Measurements from ENCODE around the gene SLC9A9. TPM values are rescaled to one million over a fixed set of nuclear protein-coding genes. Genes with fewer than 3 reads are reported as not detected.
A peak's percentile ranks its signal among the peaks of the same experiment; 100 is the strongest.

The SLC9A9 gene
- total RNA-seq, 4 donors from 2014 or later = 7.8 to 19.6 (median 13.4) TPM

GRCh38 chr3:143595456-143596077, 252.7 kb downstream of the SLC9A9 start:
- intact Hi-C loops (cut with DNase I) = no loop called here
- Histone ChIP-seq H3K9me3 (no peaks in the 10 kb centered on the region), H3K27me3 (no peaks in the 10 kb centered on the region), H3K4me3 (replicated peaks in 1 of 3) (no peak overlapping the region), H3K36me3 (no peaks in the 10 kb centered on the region), H3K27ac (no peak overlapping the region), H3K4me1 (no peaks in the 10 kb centered on the region)
- TF ChIP-seq POLR2A (IDR thresholded peaks at IDR 0.05) (no peak), CTCF (IDR thresholded peaks at IDR 0.05) (no peak)
- WGBS, 2 donors = 87 to 88% methylated on average over 3 of the region's 3 CpGs
- DNase-seq = no peak

- Histone ChIP-seq H3K4me1 (no peaks in the 10 kb centered on the region), H3K27me3 (no peaks in the 10 kb centered on the region), H3K36me3 (no peaks in the 10 kb centered on the region), H3K27ac (no peak overlapping the region), H3K4me3 (replicated peaks in 1 of 3) (no peak overlapping the region), H3K9me3 (no peaks in the 10 kb centered on the region)
- DNase-seq = no peak
- WGBS, 2 donors = 92 to 94% methylated on average over 3 of the region's 3 CpGs
- TF ChIP-seq CTCF (IDR thresholded peaks at IDR 0.05) = no peak
- no peak for TF ChIP-seq POLR2A (IDR thresholded peaks at IDR 0.05)
- intact Hi-C loops (cut with DNase I) = no loop called here
These were observed 254.1 kb downstream of the SLC9A9 start for GRCh38 chr3:143594206-143594605.

GRCh38 chr3:143590660-143591059, 257.6 kb downstream of the SLC9A9 start:
- no peak overlapping the region for H3K4me3 ChIP-seq (replicated peaks in 1 of 3)
- no peaks in the 10 kb centered on the region for H3K36me3 ChIP-seq
- DNase-seq = no peak
- peaks cover 11 to 15% of the 10 kb centered on the region in 2 donors for H3K4me1 ChIP-seq
- H3K9me3 ChIP-seq = no peaks in the 10 kb centered on the region
- H3K27me3 ChIP-seq = no peaks in the 10 kb centered on the region
- 81 to 82% methylated on average over 3 of the region's 3 CpGs for WGBS, 2 donors
- intact Hi-C loops (cut with DNase I) = no loop called here
- TF ChIP-seq CTCF (IDR thresholded peaks at IDR 0.05) = no peak
- TF ChIP-seq POLR2A (IDR thresholded peaks at IDR 0.05) = no peak
- H3K27ac ChIP-seq = no peak overlapping the region

- Histone ChIP-seq H3K4me1 (peaks cover 11 to 16% of the 10 kb centered on the region in 2 donors), H3K36me3 (no peaks in the 10 kb centered on the region), H3K27ac (no peak overlapping the region), H3K27me3 (no peaks in the 10 kb centered on the region), H3K9me3 (no peaks in the 10 kb centered on the region), H3K4me3 (replicated peaks in 1 of 3) (no peak overlapping the region)
- WGBS, 2 donors = 44 to 79% methylated on average over 2 of the region's 2 CpGs
- intact Hi-C loops (cut with DNase I) = no loop called here
- peak; percentile 53 to 70 for DNase-seq
- TF ChIP-seq CTCF (IDR thresholded peaks at IDR 0.05) (no peak), POLR2A (IDR thresholded peaks at IDR 0.05) (no peak)
These were observed 261.7 kb downstream of the SLC9A9 start for GRCh38 chr3:143586576-143586975.

GRCh38 chr3:143585720-143586456, 262.4 kb downstream of the SLC9A9 start:
- DNase-seq = no peak
- no peak for TF ChIP-seq POLR2A (IDR thresholded peaks at IDR 0.05)
- no peak for TF ChIP-seq CTCF (IDR thresholded peaks at IDR 0.05)
- WGBS, 2 donors = 84 to 86% methylated on average over 4 of the region's 4 CpGs
- H3K4me3 ChIP-seq (replicated peaks in 1 of 3) = no peak overlapping the region
- intact Hi-C loops (cut with DNase I) = no loop called here
- no peaks in the 10 kb centered on the region for H3K9me3 ChIP-seq
- no peaks in the 10 kb centered on the region for H3K27me3 ChIP-seq
- H3K27ac ChIP-seq = no peak overlapping the region
- H3K36me3 ChIP-seq = no peaks in the 10 kb centered on the region
- peaks cover 11 to 16% of the 10 kb centered on the region in 2 donors for H3K4me1 ChIP-seq

All from thyroid gland (tissue), 4 donors.